Activated CD4-positive, alpha-beta T cell treated with anti-CD3 and anti-CD28 coated beads for 4 hours (primary cell): Measurements from ENCODE around the gene CD200R1L.

Experiments used
- DNase-seq, 2 donors: peaks; one replicate each; pipeline ENCODE4 v3.0.0-alpha.2; 2020

CD200R1L gene

DNA sequence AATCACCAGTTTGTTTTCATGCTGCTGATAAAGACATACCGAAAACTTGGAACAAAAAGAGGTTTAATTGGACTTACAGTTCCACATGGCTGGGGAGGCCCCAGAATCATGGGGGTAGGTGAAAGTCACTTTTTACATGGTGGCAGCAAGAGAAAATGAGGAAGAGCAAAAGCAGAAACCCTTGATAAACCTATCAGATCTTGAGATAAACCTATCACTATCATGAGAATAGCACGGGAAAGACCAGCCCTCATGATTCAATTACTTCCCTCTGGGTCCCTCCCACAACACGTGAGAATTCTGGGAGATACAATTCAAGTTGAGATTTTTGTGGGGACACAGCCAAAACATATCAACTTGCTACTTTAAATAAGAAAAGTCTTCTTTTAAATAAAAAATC lies 28.9 kb downstream of the CD200R1L start:
- no peak for DNase-seq

DNA sequence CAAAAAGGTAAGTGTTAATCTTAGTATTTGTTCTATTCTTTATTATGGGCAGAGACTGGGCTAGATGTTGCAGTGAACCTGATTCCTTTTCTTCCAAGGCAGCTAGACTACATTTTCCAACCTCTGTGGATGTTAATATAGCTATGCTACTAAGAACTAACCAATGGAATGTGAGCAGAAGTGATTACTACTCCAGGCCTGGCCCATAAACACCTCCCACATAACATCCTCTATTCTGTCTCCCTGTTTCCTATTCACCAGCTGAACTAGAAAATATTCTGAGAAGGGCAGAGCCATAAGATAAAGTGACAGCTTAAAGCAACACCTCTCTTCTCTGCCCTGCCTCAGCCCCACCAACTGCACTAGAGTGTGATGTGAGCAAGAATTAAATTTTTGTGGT lies 29.4 kb downstream of the CD200R1L start:
- DNase-seq, result no peak

DNA sequence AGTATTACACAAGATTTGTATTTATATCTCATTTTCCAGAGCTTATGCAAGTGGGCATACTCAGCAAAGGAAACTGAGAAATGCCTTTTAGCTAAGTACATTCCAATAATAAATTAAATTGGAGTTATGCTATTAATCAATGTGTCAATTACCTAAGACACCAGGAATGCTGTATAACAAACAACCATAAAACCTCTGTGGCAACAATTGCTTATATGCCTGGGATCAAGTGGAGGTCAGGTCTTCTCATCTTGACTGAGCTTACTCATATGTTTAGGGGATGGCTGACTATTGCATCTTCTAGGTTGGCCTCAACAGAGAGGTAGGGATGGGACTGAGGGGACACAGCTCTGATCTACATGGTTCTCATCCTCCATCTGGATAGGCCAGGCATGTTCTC lies 30.7 kb downstream of the CD200R1L start:
- no peak for DNase-seq

DNA sequence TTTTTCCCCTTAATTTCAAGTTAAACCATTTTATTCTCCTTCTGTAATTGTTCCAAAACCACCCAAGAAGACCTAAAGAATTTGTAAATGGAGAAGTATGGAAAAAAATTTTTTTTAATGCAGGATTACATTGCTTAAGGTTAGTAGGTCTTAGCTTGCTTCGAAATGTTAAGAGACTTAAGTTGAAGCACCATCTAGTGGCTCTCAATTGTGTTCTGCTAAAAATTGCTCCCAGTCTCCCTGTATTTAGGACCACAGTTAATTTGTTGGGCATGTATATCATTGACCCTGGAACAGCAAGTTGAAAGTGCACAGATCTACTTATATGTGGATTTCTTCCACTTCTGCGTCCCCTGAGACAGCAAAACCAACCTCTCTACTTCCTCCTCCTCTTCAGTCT lies 32.4 kb downstream of the CD200R1L start:
- DNase-seq, result no peak

DNA sequence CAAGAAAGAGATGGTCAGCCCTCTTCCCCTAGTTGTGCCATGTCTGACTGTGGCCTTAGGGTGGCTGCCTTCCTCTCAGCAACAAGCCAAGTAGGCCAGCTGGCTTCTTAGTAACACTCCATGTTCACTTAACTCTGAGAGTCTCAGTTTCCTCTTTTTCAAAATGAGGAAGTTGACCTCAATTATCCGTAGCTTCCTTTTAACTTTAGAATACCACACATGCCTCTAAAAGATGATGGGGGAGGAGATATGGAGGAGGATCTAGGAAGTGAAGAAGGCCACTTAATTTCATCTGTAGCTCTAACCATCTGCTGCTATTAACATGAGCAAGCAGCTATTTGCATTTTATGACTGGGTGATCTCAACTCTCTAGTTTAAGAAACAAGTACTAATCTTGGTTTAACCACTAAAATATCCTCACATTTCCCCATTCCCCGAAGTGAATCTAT lies 32.9 kb downstream of the CD200R1L start:
- no peak for DNase-seq

DNA sequence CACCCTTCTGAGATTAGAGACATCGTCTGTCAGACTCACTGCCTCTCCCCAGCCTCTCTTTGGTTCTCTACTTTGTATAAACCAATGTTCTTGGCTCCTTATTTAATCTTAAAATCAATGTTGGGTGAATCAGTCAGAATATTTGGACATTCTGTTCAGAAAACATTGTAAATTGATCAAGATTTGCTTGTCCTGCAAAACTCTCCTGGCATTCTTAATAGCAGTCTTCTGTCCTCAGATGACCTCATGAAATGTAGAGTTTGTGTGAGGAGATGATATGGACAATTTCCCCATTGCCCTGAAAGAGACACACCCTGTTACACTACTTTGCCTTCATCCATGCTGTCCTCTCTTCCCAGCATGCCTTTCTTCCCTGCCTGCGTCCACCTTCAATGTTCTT lies 33.6 kb downstream of the CD200R1L start:
- no peak for DNase-seq

DNA sequence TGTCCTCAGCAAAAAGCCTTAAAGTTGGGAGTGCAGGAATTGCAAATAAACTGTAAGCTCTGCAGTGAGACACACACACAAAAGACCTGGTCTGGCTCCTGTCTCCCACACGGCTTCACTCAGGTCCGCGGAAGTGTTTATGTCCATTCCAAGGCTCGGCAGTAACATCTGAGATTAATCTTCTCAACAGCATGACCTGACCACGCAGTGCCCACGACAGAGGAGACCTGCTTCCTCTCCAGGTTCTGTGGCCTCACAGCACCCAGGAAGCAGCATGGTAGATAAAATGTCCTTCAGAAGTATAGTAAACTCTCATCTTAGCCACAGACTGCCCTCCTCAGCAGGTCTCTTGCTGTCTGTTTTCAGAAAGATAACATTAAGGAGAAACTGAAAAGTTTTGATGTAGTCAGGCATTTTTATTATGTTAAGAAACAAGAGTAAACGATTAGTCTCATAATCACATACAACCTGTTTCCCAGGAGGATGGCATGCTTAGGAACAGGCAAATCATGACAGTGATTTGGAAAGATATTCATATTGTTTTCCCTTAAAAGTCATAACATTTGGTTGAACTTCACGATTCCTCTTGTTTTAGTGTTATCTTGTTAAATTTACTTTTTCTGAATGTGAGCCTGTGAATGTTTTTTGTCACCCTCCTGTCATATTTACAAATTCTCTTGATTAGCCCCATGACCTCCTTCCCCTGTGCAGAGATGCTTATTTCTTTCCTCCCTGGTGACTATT lies 34.6 kb downstream of the CD200R1L start:
- no peak for DNase-seq

DNA sequence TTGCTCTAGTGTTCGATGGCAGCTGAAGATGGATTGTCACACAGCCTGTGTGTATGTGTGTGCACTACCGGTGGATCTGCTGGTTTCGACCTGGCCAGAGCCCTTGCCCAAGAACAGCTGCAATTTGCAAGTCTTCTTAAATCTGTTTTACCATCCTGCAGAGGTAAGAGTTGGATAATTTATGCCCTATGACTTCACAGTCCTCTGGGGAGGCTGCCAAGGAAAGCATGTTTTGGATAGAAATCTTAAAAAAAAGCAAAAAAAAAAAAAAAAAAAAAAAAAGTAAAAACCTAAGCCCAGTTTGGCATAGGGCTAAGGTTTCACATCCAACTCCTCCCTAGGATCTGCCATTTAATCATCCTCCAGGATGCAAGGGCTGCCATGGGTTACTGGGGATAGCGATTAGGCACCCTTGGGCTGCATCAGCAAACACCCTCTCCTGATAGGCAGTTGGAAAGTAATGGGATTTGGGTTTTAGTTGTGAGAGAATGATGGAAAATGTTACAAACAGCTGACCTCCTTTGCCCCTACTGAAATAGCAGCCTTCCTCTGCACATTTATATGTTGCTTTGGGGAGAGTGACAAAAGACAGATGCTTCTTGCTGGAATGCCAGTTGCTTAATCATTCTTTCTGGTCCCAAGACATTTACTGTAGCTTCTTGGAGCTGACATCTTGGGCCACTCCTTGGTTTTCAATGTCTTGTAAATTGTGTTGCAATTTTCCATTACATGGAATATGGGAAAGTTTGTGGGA lies 35.4 kb downstream of the CD200R1L start:
- DNase-seq, result no peak

DNA sequence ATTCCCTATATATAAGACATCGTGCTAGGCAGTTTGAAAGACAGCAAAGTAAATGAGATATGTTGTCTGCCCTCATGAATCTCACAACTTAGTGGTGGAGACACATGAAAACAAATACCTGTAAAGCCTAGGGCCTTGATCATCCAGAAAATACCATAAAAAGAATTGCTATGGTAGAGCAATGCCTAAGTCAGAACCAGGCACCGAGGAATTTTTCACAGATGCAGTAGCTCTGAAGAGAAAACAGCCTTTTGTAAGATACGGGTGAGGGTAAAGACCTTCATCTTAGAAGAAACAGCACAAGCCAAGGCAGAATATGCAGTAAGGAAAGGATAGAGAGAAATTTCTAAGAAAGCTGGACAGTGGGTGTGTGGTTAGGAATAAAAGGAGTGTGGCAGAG lies 36.1 kb downstream of the CD200R1L start:
- no peak for DNase-seq

DNA sequence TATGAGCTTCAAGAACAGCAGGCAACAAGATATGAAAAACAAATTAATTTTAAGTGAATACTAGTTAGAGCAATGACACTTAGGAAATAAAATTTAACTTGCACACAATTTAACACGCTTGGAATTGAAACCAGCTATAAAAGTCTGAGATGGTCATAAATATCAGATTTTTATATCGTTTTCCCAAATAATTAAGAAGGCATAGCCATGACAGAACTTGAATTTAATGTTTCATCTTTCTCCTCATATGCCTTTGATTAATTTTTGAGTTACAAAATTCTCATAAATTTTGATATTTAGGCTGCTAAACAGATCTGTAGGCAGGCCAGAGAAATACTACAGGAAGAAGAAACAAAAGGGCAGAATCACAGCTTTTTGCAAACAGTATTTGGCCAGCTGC lies 38.5 kb downstream of the CD200R1L start:
- DNase-seq, result no peak

DNA sequence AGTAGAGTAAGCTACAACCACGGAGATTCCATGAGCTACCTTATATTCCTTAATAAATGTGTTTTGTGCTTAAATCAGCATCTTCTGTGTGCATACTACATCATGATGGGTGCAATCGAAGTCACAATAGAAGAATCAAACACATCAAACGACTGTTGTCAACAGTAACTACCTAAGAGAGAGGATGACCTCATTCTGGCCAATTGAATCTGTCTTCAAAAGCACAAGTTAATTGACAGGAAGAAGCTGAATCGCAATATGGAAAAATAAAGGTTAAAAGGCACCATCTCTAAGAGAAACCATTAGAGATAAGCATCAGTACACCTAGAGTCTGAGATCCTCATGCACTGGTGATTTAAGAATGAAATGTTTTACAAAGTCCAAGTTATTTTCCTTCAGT lies 39.0 kb downstream of the CD200R1L start:
- DNase-seq, result no peak

DNA sequence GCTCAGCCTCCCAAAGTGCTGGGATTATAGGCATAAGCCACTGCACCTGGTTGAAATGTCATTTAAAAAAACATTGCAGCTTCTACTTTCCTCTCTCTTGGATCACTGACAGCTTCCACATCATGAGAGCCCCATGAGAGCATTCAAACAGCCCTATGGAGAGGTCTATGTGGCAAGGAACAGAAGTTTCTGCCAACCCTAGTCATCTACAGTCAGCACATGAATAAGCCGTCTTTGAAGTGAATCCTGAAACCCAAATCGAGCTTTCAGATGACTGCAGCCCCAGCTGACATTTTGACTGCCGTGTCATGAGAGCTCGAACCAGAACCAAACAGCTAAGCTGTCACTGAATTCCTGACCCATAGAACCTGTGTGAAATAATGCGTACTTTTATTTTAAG lies 39.8 kb downstream of the CD200R1L start:
- DNase-seq, result no peak

DNA sequence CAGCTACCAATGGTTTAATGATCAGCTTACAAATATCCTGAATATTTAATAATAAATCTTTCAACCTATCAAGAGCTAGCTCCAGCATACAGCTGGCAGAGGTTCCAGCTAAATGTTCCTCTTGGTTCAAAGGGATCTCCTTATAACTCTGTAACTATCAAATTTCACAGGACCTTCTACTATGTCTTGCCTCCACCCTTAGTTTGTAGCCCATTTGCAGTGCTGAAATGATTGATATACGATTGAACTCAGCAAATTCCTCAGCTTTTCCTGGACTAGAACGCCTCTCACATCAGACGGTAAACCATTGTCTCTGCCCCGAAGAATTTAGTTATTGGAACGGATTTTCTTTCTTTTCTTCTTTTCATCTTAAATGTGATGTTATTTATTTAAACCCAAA lies 41.5 kb downstream of the CD200R1L start:
- no peak for DNase-seq

DNA sequence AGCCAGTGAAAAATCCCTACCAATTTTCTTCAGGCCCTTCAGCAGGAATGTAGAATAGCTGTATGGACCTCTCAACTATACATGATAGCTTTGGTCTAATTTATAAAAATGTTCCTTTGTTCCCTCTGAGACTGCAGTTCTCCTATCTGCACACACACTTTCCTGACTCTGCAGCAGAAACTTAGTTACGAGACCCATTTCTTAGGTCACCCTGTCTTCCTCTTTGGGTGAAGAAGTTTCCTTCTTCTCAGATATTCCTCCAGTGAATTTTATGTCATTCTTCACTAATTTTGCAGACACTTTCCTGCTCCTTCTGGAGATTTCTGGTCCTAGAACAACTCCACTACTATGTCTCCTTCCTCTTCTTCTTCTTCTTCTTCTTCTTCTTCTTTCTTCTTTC lies 42.6 kb downstream of the CD200R1L start:
- DNase-seq, result no peak

DNA sequence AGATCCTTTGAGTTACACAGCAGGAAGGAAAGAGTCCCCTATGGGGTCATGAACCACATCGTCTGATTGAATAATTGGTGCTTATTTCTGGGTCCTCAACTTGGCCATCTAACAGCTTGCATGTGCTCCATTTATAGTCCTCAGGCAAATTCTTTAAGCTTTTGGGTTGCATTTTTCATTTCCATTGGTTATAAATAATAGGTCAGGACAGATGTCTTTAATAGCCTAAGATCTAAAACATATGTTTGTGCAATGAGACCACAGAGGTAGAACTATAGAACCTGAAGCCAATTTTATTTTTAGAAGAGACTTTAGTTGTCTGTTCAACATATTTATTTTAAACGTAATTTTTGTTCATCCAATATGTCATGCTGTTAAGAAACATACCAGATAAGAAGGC lies 43.2 kb downstream of the CD200R1L start:
- DNase-seq, result no peak

DNA sequence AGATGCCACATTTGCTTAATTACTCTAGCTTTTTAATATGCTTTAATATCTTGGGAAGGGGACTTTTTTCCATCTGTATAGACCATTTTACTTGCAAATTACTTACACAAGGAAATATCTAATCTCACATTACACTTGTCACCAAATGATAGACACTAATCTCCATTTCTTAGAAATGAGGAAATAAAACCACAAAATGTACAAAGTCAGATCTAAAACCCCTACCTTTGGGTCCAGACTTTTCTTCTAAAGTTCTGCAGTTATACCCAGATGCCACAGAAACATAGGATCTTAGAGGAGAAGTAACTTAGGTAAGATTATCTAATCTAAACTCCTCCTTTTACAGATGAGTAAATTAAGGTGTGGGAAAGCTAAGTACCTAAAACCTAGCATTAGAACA lies 44.3 kb downstream of the CD200R1L start:
- DNase-seq, result no peak

DNA sequence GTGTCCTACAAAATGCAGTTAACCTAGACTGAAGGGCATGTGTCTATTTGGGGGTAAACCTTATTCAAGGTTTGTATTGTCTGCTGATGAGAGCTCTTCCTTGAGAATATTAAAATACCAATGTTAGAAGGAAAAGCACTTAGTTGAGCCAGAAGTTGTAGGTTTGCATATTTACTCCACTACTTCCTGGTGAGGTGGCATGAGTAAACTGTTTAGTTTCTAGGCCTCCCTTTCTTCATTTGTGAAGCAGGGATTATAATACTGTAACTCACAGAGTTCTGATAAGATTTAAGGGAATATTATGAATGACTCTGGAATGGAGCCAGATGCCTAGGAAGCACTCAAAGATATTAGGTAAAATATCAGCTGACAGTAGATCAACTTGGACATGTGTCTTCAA lies 46.7 kb downstream of the CD200R1L start:
- no peak for DNase-seq

DNA sequence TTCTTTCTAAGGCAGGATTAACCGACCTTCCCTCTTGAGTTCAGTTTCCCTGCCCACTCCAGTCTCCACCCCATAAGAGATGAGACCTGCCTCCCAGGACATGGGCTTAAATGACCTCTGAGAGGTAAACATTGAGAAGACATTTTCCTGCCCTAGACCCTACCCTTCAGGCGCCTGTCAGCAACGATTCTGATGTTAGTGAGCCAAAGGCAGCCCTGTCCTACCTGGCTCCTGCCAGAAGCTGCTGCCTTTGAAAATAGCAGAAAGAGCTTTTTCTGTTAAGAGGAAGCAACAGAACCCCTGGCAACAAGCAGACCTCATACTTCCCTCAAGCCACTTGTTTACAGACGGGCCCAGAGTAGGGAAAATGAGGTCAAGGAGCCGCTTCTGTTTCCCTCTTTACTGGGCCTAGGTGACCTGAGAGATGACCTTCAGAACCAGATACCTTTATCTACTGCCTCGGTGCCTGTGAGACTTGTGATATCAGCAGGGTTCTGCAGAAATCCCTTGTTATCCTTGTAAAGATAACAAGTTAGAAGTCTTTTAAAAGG lies 52.0 kb downstream of the CD200R1L start:
- DNase-seq, result no peak

DNA sequence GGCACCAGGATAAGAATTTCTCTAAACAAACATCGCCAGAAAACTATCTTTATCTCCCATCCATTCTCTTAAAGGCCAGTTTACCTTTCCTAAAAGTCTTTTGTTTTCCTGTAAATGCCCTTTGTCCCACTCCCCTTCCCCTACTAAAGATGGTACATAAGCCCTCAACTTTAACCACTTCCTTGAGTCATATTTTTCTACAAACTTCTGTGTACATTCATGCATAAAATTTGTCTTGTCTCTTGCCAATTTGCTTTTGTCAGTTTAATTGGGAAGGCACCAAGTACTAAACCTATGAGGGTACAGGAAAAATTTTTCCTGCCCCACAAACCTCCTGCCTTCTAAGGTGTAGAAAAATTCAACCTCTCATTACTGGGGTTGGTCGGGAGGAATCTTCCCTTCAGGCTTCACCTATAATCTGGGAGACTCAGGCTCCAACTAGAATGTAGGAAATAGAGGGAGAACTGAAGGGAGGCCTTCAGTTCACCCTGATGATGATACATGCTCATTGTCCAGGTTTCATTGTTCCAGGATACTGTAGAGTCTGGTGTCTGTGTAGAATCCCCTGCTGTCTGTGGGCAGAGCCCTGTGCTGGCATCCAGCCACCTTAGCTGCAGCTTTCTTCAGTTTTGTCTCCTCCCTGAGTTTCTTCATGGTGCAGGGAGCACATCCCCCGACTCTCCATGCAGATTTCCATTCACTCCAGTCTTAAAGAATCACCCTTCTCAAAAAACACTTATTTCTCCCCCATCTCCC lies 53.2 kb downstream of the CD200R1L start:
- no peak for DNase-seq

DNA sequence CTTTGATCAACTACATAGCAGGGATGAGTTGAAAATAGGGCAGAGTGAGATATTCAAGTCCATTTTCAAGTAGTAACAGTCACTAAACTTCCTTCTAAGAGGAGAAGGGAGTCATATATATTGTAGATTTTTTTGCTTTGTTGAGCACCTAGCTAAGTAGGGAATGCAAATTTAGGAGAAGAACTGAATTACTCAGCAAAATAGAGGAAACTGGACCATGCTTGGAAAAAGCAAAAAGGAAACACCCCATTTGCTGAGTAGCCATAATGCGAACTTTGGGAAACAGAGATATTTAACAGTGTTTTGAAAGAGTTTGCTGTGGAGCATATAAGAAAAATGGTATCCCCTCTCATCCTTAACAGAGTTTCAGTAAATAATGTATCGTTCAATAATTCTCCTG lies 54.9 kb downstream of the CD200R1L start:
- no peak for DNase-seq

DNA sequence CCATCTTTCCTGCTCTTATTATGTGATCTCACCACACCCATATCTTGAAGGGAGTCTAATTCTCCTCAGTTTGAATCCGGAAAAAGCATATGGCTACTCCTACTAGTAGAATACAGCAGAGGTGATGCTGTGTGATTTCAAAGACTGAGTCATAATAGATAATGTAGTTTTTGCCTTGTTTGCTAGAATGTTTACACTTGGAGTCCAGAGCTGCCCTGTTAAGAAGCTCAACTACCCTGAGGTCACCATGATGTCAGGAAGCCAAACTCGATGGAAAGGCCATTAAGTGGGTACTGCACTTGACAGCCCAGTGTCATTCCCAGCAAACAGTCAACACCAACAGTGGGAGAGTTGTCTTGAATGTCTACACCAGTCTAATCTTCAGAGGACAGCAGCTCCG lies 56.9 kb downstream of the CD200R1L start:
- DNase-seq, result no peak

DNA sequence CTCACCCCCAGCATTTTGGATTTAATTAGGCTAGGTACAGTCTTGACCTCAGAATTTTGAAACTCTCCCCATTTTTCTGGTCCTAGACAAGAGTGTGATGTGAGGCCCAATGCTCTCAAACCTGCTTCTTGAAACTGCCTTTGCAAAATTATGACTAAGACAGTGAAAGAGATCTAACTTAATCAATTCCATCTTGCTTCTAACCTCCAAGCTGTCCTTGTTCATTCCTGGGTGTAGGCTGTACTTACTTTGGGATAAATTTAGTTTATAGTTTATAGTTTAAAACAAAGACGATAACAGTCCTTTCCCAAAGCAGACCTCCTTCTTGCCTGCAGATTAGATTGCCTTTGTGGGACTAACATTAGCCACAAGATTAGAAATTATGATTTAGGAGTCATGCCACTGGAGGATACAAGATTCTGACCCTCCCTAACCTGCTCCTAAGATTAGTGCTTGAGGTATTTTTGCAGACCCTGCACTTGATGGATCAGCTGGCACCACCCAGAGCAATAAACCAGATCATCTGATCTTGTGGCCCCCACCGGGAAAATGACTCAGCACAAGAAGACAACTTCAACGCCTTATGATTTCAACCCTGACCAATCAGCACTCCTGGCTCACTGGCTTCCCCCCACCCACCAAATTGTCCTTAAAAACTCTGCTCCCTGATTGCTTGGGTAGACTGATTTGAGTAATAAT lies 59.6 kb downstream of the CD200R1L start:
- DNase-seq, result no peak

DNA sequence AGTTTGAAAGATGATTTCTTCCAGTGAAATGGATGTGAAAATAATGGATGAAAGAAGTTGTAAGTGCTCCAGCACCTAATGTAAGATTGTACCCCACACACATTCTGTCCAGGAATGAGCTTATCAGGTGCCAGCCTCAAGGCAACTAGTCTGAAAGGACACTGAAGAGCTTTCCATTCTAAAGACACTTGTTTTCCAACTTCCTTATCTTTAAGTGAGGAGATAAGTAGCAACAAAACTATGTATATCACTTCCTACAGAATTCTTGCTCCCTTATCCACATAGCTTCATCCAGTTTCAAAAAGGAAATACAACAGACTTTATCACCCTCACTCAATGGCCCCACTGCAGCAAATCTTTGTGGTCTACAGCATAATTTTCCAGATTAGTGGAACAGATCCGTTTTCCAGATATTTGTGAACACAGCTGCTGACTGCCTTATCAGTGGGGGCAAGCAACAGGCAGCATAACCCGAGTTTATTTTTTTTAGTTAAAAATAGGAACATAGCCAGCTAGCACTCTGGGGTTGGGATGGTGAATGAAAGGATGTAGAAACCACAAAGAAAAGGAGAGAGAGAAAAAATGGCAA lies 60.6 kb downstream of the CD200R1L start:
- no peak for DNase-seq
